Smooth muscle cell (in vitro differentiated cells): ENCODE data around the gene PARD3B. TPM values are rescaled to one million over a fixed set of nuclear protein-coding genes. Genes with fewer than 3 reads are reported as not detected.

Experiments used
- DNase-seq: peaks from one replicate; lab custom pipeline; 2025; ENCODE audit not compliant: unreplicated experiment; lab: John Stamatoyannopoulos, UW
- H2AFZ ChIP-seq: fragments of 200-600 bp; sonication (generic); 2 replicates; pipeline ENCODE4 v1.6.0; 2016; ENCODE audit warnings: antibody characterized with exemption, low read depth, mild to moderate bottlenecking
- H3F3A ChIP-seq: fragments of 200-600 bp; sonication (generic); 2 replicates; pipeline ENCODE4 v1.6.0; 2017; ENCODE audit warnings: antibody characterized with exemption, low read depth
- H3K27ac ChIP-seq: fragments of 200-600 bp; sonication (generic); 2 replicates; pipeline ENCODE4 v1.5.1; 2016; ENCODE audit warnings: low read depth, mild to moderate bottlenecking
- H3K27me3 ChIP-seq: fragments of 200-600 bp; sonication (generic); 2 replicates; pipeline ENCODE4 v1.6.1; 2016; ENCODE audit warnings: low read depth, mild to moderate bottlenecking
- H3K36me3 ChIP-seq: fragments of 200-600 bp; sonication (generic); 2 replicates; pipeline ENCODE4 v1.5.1; 2016; ENCODE audit warnings: low read depth
- H3K4me1 ChIP-seq: fragments of 200-600 bp; sonication (generic); 2 replicates; pipeline ENCODE4 v1.5.1; 2016; ENCODE audit warnings: low read depth
- H3K4me2 ChIP-seq: fragments of 200-600 bp; sonication (generic); 2 replicates; pipeline ENCODE4 v1.6.0; 2016; ENCODE audit warnings: mild to moderate bottlenecking
- H3K4me3 ChIP-seq: fragments of 200-600 bp; sonication (generic); 2 replicates; pipeline ENCODE4 v1.5.1; 2016; ENCODE audit warnings: mild to moderate bottlenecking
- H3K79me2 ChIP-seq: fragments of 200-600 bp; sonication (generic); 2 replicates; pipeline ENCODE4 v1.6.0; 2016; ENCODE audit warnings: low read depth, mild to moderate bottlenecking
- H3K9ac ChIP-seq: fragments of 200-600 bp; sonication (generic); 2 replicates; pipeline ENCODE4 v1.6.0; 2016; ENCODE audit warnings: low read depth
- H3K9me3 ChIP-seq: fragments of 200-600 bp; sonication (generic); replicated peaks from 2 replicates; pipeline ENCODE4 v1.5.1; 2016; ENCODE audit warnings: low read depth
- H4K20me1 ChIP-seq: fragments of 200-600 bp; sonication (generic); 2 replicates; pipeline ENCODE4 v1.6.0; 2016; ENCODE audit warnings: low read depth
- WGBS: methylation state at CpG from one replicate; pipeline ENCODE4 v1.1.7; 2016; ENCODE audit warnings: low lambda C conversion rate; 5-methylcytosine and 5-hydroxymethylcytosine counted together
- polyA plus RNA-seq: library from polyadenylated mRNA; unstranded; fragments of >200 nt; fragmentation: Nextera tagmentation; extraction: Ambion mirVana; gene quantifications from 2 replicates; pipeline ENCODE4 v1.2.1, GENCODE V29; 2016
- total RNA-seq: library from RNA; depleted of rRNA; stranded (reverse); fragments of >200 nt; gene quantifications from 2 replicates; pipeline ENCODE4 v1.2.3, GENCODE V29; 2014
- TF ChIP-seq, protein P1 (sequence below): fragments of 200-600 bp; sonication (generic); IDR thresholded peaks from 2 replicates; pipeline ENCODE4 v1.5.1; 2017; ENCODE audit warnings: borderline replicate concordance, mild to moderate bottlenecking, antibody characterized with exemption; ENCODE audit not compliant: insufficient read depth, poor library complexity, severe bottlenecking

Gene PARD3B
- total and polyA plus RNA-seq, 2 experiments from 2014 or later: 3.3 to 12.2 TPM

DNA sequence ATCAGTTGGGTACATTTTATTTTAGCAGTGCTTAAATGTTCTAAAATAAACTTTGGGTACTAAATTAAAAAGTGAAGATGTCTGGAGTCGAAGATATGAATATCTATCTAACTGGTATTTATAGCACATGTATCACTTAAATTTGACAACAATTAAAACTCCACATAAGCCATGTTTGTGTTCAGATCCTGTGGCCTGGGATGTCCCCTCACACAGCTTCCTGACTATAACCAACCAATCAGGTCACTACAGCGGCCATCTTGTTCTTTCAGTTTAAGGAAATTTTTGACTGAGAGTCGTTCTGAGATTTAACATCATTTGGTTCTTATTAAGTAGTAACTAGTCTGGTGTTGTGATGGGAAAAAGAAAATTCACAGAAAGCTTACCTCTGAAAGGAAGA, 966.4 kb downstream of the PARD3B start:
- no peaks in the 10 kb centered on the region for H3K79me2 ChIP-seq
- H3K27me3 ChIP-seq: no peaks in the 10 kb centered on the region
- no peak overlapping the region for H3K4me3 ChIP-seq
- WGBS: 97% methylated on average over 3 of the region's 3 CpGs
- H3K27ac ChIP-seq: no peak overlapping the region
- H4K20me1 ChIP-seq: no peaks in the 10 kb centered on the region
- no peak overlapping the region for H3K9ac ChIP-seq
- H3K4me2 ChIP-seq: no peak overlapping the region
- TF ChIP-seq, protein P1, sequence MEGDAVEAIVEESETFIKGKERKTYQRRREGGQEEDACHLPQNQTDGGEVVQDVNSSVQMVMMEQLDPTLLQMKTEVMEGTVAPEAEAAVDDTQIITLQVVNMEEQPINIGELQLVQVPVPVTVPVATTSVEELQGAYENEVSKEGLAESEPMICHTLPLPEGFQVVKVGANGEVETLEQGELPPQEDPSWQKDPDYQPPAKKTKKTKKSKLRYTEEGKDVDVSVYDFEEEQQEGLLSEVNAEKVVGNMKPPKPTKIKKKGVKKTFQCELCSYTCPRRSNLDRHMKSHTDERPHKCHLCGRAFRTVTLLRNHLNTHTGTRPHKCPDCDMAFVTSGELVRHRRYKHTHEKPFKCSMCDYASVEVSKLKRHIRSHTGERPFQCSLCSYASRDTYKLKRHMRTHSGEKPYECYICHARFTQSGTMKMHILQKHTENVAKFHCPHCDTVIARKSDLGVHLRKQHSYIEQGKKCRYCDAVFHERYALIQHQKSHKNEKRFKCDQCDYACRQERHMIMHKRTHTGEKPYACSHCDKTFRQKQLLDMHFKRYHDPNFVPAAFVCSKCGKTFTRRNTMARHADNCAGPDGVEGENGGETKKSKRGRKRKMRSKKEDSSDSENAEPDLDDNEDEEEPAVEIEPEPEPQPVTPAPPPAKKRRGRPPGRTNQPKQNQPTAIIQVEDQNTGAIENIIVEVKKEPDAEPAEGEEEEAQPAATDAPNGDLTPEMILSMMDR: no peak
- no peaks in the 10 kb centered on the region for H3K36me3 ChIP-seq
- H2AFZ ChIP-seq: no peak overlapping the region
- H3F3A ChIP-seq: no peaks in the 10 kb centered on the region
- no peaks in the 10 kb centered on the region for H3K9me3 ChIP-seq
- H3K4me1 ChIP-seq: peaks cover 11% of the 10 kb centered on the region
- no peak for DNase-seq

DNA sequence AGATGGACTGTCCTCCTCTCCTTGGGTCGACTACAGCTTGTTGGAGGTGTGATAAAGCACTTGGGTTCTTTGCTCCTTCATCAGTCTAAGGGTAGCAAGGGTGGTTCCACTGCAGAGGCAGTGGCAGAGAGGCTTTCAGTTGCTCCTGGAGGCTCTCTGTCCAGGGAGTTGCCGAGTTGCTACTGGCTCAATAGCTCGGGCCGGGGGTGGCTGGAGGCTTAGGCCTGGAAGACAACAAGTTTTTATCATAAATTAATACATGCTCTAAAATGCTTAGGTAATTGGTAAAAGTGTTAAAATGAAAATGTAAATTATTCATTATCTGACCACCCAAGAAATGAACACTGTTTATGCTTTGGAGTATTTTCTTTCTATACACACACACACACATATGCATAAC, 975.0 kb downstream of the PARD3B start:
- H3F3A ChIP-seq: no peaks in the 10 kb centered on the region
- H3K4me1 ChIP-seq: no peaks in the 10 kb centered on the region
- no peaks in the 10 kb centered on the region for H4K20me1 ChIP-seq
- TF ChIP-seq, protein P1: no peak
- H3K9me3 ChIP-seq: peaks cover 8% of the 10 kb centered on the region
- H3K4me2 ChIP-seq: no peak overlapping the region
- no peak overlapping the region for H3K9ac ChIP-seq
- H3K4me3 ChIP-seq: no peak overlapping the region
- no peaks in the 10 kb centered on the region for H3K27me3 ChIP-seq
- 93% methylated on average over 4 of the region's 4 CpGs for WGBS
- no peak overlapping the region for H2AFZ ChIP-seq
- H3K79me2 ChIP-seq: no peaks in the 10 kb centered on the region
- no peak overlapping the region for H3K27ac ChIP-seq
- H3K36me3 ChIP-seq: peaks cover 7% of the 10 kb centered on the region
- no peak for DNase-seq

DNA sequence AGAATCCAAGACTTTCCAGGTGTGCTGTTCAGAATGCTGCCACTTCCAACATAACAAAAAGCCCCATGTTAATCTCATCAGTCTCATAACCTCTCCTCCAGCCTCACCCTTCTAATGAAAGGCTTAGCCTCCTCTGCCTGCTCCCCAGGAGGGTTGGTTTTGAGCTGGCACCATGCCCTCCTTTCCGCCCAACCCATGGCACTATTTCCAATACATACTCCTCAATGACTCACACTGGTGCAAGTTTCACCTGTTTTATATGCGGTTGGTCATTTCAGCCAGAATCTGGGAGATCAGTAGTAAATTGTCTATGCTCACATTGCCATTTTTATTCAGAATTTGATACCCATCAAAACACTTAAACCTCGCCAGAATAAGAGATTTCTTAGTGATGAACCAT, 979.4 kb downstream of the PARD3B start:
- Histone ChIP-seq H3K4me1 (no peaks in the 10 kb centered on the region), H3K4me3 (no peak overlapping the region), H3F3A (no peaks in the 10 kb centered on the region), H3K4me2 (no peak overlapping the region), H2AFZ (no peak overlapping the region), H4K20me1 (no peaks in the 10 kb centered on the region), H3K9me3 (no peaks in the 10 kb centered on the region), H3K79me2 (no peaks in the 10 kb centered on the region), H3K9ac (no peak overlapping the region), H3K36me3 (no peaks in the 10 kb centered on the region), H3K27me3 (no peaks in the 10 kb centered on the region), H3K27ac (no peak overlapping the region)
- WGBS: 95% methylated on average over 3 of the region's 3 CpGs
- DNase-seq: no peak
- TF ChIP-seq, protein P1: no peak

DNA sequence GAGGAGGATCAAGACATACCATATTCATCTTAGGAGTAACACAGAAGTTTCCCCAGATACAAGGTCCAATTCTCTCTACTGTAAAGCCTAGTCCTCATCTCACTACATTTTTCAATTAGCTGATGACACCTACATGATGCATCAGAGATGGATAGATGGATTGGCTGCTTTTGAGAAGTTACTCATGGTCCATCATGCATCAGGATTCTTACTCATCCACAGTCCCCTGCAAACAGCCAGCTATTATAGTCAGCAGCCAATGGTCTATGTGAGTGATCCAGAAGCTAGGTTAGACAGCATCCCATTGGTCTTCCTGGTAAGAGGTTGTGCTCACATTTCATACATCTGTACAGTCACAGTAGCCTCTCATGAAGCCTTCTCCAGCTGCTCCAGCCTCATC, 982.5 kb downstream of the PARD3B start:
- Histone ChIP-seq H3K4me1 (no peaks in the 10 kb centered on the region), H3K36me3 (no peaks in the 10 kb centered on the region), H2AFZ (no peak overlapping the region), H4K20me1 (no peaks in the 10 kb centered on the region), H3K9ac (no peak overlapping the region), H3K79me2 (no peaks in the 10 kb centered on the region), H3K27ac (no peak overlapping the region), H3K27me3 (no peaks in the 10 kb centered on the region), H3K9me3 (no peaks in the 10 kb centered on the region), H3F3A (no peaks in the 10 kb centered on the region), H3K4me2 (no peak overlapping the region), H3K4me3 (no peak overlapping the region)
- TF ChIP-seq, protein P1: no peak
- no peak for DNase-seq
